Endodermal cell (in vitro differentiated cells): Measurements from ENCODE around the gene SLC35E4. TPM values are rescaled to one million over a fixed set of nuclear protein-coding genes. Genes with fewer than 3 reads are reported as not detected.

Experiments used
- DNase-seq: peaks from one replicate; pipeline ENCODE4 v3.0.0-alpha.2; 2017
- H3K27ac ChIP-seq: 2 replicates; pipeline ENCODE4 v1.5.1; 2013; ENCODE audit warnings: mild to moderate bottlenecking, low read depth, low read length, moderate library complexity
- H3K27me3 ChIP-seq: 2 replicates; pipeline ENCODE4 v1.6.1; 2013; ENCODE audit warnings: mild to moderate bottlenecking, low read length, moderate library complexity; ENCODE audit not compliant: insufficient read depth, control insufficient read depth, poor library complexity, severe bottlenecking
- H3K36me3 ChIP-seq: 2 replicates; pipeline ENCODE4 v1.7.0; 2013; ENCODE audit warnings: mild to moderate bottlenecking, low read length, moderate library complexity; ENCODE audit not compliant: control insufficient read depth, insufficient read depth
- H3K4me1 ChIP-seq: one replicate; pipeline ENCODE4 v1.7.0; 2013; ENCODE audit warnings: low read length; ENCODE audit not compliant: control insufficient read depth, insufficient read depth
- H3K4me3 ChIP-seq: 2 replicates; pipeline ENCODE4 v1.5.1; 2013; ENCODE audit warnings: mild to moderate bottlenecking, low read length, moderate library complexity
- H3K9ac ChIP-seq: 2 replicates; pipeline ENCODE4 v1.6.1; 2013; ENCODE audit warnings: mild to moderate bottlenecking, low read length, moderate library complexity; ENCODE audit not compliant: poor library complexity, severe bottlenecking; ENCODE audit errors: extremely low read depth
- H3K9me3 ChIP-seq: 2 replicates; pipeline ENCODE4 v1.6.1; 2013; ENCODE audit warnings: mild to moderate bottlenecking, low read length, moderate library complexity; ENCODE audit not compliant: control insufficient read depth
- H3K27ac Mint-ChIP-seq: 2 replicates; pipeline ENCODE4 v1.8.0; 2020; ENCODE audit warnings: mixed read lengths
- H3K27me3 Mint-ChIP-seq: 2 replicates; pipeline ENCODE4 v1.8.0; 2021; ENCODE audit warnings: mild to moderate bottlenecking, mixed read lengths; ENCODE audit not compliant: insufficient read depth
- H3K36me3 Mint-ChIP-seq: 2 replicates; pipeline ENCODE4 v1.8.0; 2020; ENCODE audit warnings: low read depth, mixed read lengths
- H3K4me1 Mint-ChIP-seq: 2 replicates; pipeline ENCODE4 v1.8.0; 2020; ENCODE audit warnings: mixed read lengths
- H3K4me3 Mint-ChIP-seq: 2 replicates; pipeline ENCODE4 v1.8.0; 2020; ENCODE audit warnings: mild to moderate bottlenecking, moderate library complexity, mixed read lengths
- H3K9me3 Mint-ChIP-seq: 2 replicates; pipeline ENCODE4 v1.8.0; 2020; ENCODE audit warnings: mild to moderate bottlenecking, mixed read lengths
- WGBS, 2 experiments: methylation state at CpG; one replicate each; pipeline versions ENCODE4 v1.1.5 to v1.1.7; 2013; ENCODE audit warnings: missing lambda C conversion rate in 2 of 2, mixed read lengths in 1 of 2; ENCODE audit not compliant: insufficient coverage in 1 of 2, insufficient read length in 1 of 2; 5-methylcytosine and 5-hydroxymethylcytosine counted together
- total RNA-seq, 2 donors: library from RNA; stranded (reverse); fragmentation: NEBNext Ultra II Directional in 1 of 2; extraction: Animal tissue kit (Norgen Biotek cat#: 25700) in 1 of 2; gene quantifications; 2 replicates in 1 of 2; 3 replicates in 1 of 2; pipeline ENCODE4 v1.2.1, GENCODE V29; 2021
- TF ChIP-seq, protein P1 (sequence below): fragments of 200-600 bp; sonication (generic); conservative IDR thresholded peaks from 2 replicates; pipeline ENCODE4 v1.5.0; 2021; ENCODE audit warnings: antibody characterized with exemption, mild to moderate bottlenecking

The SLC35E4 gene
- total RNA-seq, 2 donors from 2014 or later = 2.3 to 3.9 TPM

DNA sequence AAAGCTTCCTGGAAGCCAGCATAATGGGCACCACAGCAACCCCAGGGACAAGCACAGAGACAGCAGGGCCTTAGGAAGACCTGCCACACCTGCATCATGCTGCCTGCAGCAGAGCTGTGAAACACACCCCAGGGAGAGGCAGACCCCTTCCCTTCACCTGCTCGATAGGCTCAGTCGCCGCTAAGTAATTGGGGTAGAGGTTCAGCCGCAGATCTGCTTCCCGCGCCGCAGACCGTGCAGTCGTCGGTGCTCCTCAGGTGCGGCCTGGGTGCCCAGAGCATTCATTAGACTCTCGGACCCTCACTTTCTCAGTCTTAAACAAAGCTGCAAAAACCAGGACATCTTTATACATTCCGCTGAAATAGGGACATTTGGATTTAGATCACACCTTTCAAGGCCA lies 29.2 kb downstream of the SLC35E4 start:
- H3K9me3 Mint-ChIP-seq = no peaks in the 10 kb centered on the region
- peaks cover 7% of the 10 kb centered on the region for H3K36me3 ChIP-seq
- H3K4me3 ChIP-seq = no peak overlapping the region
- peaks cover 13% of the 10 kb centered on the region for H3K4me1 Mint-ChIP-seq
- no peak overlapping the region for H3K9ac ChIP-seq
- H3K36me3 Mint-ChIP-seq = peaks cover 23% of the 10 kb centered on the region
- DNase-seq = no peak
- H3K27me3 ChIP-seq = peaks cover 14% of the 10 kb centered on the region
- TF ChIP-seq, protein P1, sequence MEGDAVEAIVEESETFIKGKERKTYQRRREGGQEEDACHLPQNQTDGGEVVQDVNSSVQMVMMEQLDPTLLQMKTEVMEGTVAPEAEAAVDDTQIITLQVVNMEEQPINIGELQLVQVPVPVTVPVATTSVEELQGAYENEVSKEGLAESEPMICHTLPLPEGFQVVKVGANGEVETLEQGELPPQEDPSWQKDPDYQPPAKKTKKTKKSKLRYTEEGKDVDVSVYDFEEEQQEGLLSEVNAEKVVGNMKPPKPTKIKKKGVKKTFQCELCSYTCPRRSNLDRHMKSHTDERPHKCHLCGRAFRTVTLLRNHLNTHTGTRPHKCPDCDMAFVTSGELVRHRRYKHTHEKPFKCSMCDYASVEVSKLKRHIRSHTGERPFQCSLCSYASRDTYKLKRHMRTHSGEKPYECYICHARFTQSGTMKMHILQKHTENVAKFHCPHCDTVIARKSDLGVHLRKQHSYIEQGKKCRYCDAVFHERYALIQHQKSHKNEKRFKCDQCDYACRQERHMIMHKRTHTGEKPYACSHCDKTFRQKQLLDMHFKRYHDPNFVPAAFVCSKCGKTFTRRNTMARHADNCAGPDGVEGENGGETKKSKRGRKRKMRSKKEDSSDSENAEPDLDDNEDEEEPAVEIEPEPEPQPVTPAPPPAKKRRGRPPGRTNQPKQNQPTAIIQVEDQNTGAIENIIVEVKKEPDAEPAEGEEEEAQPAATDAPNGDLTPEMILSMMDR = no peak
- H3K27ac Mint-ChIP-seq = no peak overlapping the region
- H3K4me1 ChIP-seq = no peaks in the 10 kb centered on the region
- no peak overlapping the region for H3K4me3 Mint-ChIP-seq
- peaks cover 21% of the 10 kb centered on the region for H3K27me3 Mint-ChIP-seq
- no peaks in the 10 kb centered on the region for H3K9me3 ChIP-seq
- 96% methylated on average over 12 to 13 of the region's 13 CpGs for WGBS, 2 experiments
- no peak overlapping the region for H3K27ac ChIP-seq

DNA sequence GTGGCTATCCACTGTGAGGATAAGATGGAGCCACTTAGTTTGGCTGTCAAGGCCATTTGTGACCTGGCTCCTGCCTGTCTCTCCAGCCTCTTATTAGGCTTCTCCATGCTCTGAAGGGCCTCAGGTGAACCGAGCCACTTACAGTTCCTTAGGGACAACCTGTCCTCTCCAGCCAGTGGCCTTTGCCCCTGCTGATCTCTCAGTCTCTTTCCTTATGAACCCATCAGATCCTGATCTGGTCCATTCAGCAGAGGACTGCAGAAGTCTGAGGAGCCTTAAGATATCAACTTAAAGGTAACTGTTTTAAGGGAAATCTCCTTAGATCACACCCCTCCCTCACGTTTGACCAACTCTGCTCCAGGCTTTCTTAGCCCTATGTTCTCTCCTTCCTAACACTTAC lies 29.7 kb downstream of the SLC35E4 start:
- H3K27me3 Mint-ChIP-seq = peaks cover 22% of the 10 kb centered on the region
- H3K4me3 ChIP-seq = no peak overlapping the region
- DNase-seq = no peak
- peaks cover 14% of the 10 kb centered on the region for H3K27me3 ChIP-seq
- H3K9me3 Mint-ChIP-seq = no peaks in the 10 kb centered on the region
- no peaks in the 10 kb centered on the region for H3K9me3 ChIP-seq
- 81 to 94% methylated on average over 2 of the region's 2 CpGs for WGBS, 2 experiments
- TF ChIP-seq, protein P1 = no peak
- H3K4me3 Mint-ChIP-seq = no peak overlapping the region
- no peak overlapping the region for H3K27ac Mint-ChIP-seq
- no peak overlapping the region for H3K9ac ChIP-seq
- no peak overlapping the region for H3K27ac ChIP-seq
- peaks cover 13% of the 10 kb centered on the region for H3K4me1 Mint-ChIP-seq
- H3K4me1 ChIP-seq = no peaks in the 10 kb centered on the region
- H3K36me3 ChIP-seq = peaks cover 7% of the 10 kb centered on the region
- H3K36me3 Mint-ChIP-seq = peaks cover 22% of the 10 kb centered on the region

DNA sequence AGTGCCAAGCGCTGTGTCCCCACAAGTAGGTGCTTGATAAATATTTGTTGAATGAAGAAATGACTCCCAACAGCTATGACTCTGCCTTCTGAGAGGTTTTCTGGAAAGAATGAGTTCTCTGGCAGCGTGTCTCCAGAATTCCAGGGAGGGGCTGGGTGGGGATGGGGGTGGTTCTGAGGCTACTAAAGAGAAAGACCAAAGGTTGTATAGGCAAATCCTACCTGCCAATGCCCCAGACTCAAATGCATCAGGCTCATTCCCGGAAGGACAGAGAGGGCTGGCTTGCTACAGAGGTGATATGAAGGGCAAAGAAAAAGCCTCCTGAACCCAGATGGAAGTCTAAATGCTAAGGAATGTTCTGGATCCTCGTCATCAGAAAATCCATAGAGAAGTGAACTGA lies 30.2 kb downstream of the SLC35E4 start:
- Histone ChIP-seq H3K4me1 (no peaks in the 10 kb centered on the region), H3K36me3 (peaks cover 7% of the 10 kb centered on the region), H3K9ac (no peak overlapping the region), H3K9me3 (no peaks in the 10 kb centered on the region), H3K27ac (no peak overlapping the region), H3K4me3 (no peak overlapping the region), H3K27me3 (peaks cover 14% of the 10 kb centered on the region)
- Mint-ChIP-seq H3K27ac (no peak overlapping the region), H3K27me3 (peaks cover 28% of the 10 kb centered on the region), H3K36me3 (peaks cover 18% of the 10 kb centered on the region), H3K4me3 (no peak overlapping the region), H3K9me3 (no peaks in the 10 kb centered on the region), H3K4me1 (peaks cover 13% of the 10 kb centered on the region)
- 89 to 96% methylated on average over 3 to 4 of the region's 4 CpGs for WGBS, 2 experiments
- TF ChIP-seq, protein P1 = no peak
- DNase-seq = no peak
